Measurements from ENCODE around the gene SP3.

The SP3 gene

DNA sequence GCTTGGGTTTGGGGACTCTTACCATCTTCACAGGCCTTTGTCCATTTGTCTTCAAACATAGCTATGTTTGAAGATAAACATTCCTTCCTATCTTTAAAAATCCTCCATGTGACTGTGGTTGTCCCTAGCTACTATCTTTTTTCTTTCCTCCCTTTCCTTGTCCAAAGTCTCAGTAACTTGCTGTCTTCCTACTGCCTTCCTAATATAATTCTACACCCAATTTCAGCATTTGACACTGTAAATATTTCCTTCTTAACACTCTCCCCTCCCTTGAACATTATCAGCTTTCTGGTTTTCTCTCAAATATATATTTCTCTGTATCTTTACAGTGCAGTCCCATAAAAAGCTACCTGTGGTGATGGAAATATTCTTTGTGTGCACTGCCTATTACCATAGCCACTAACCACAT is 5.3 kb upstream of the SP3 start:
- TF ChIP-seq, protein P1, sequence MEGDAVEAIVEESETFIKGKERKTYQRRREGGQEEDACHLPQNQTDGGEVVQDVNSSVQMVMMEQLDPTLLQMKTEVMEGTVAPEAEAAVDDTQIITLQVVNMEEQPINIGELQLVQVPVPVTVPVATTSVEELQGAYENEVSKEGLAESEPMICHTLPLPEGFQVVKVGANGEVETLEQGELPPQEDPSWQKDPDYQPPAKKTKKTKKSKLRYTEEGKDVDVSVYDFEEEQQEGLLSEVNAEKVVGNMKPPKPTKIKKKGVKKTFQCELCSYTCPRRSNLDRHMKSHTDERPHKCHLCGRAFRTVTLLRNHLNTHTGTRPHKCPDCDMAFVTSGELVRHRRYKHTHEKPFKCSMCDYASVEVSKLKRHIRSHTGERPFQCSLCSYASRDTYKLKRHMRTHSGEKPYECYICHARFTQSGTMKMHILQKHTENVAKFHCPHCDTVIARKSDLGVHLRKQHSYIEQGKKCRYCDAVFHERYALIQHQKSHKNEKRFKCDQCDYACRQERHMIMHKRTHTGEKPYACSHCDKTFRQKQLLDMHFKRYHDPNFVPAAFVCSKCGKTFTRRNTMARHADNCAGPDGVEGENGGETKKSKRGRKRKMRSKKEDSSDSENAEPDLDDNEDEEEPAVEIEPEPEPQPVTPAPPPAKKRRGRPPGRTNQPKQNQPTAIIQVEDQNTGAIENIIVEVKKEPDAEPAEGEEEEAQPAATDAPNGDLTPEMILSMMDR (IDR thresholded peaks at IDR 0.05): no peak
- Histone ChIP-seq H3K27me3 (ENCODE audit: control insufficient read depth, insufficient read depth, low read length) (no peaks in the 10 kb centered on the region), H3K27ac (no peak overlapping the region), H3K79me2 (no peaks in the 10 kb centered on the region), H3K4me3 (ENCODE audit: low read depth, low read length) (no peak overlapping the region), H3K4me2 (ENCODE audit: low read length) (no peak overlapping the region), H3K4me1 (peaks cover 6% of the 10 kb centered on the region), H3K36me3 (ENCODE audit: control insufficient read depth, insufficient read depth, low read length) (no peaks in the 10 kb centered on the region), H3K9ac (no peak overlapping the region), H2AFZ (no peak overlapping the region), H3K9me3 (ENCODE audit: control insufficient read depth, low read length) (no peaks in the 10 kb centered on the region)

- TF ChIP-seq, protein P1 (IDR thresholded peaks at IDR 0.05): no peak
- no peak overlapping the region for H3K4me2 ChIP-seq (ENCODE audit: low read length)
- H3K36me3 ChIP-seq (ENCODE audit: control insufficient read depth, insufficient read depth, low read length): no peaks in the 10 kb centered on the region
- peaks cover 6% of the 10 kb centered on the region for H3K4me1 ChIP-seq
- H3K9me3 ChIP-seq (ENCODE audit: control insufficient read depth, low read length): no peaks in the 10 kb centered on the region
- H2AFZ ChIP-seq: no peak overlapping the region
- H3K79me2 ChIP-seq: no peaks in the 10 kb centered on the region
- no peak overlapping the region for H3K27ac ChIP-seq
- H3K4me3 ChIP-seq (ENCODE audit: low read depth, low read length): no peak overlapping the region
- no peak overlapping the region for H3K9ac ChIP-seq
- no peaks in the 10 kb centered on the region for H3K27me3 ChIP-seq (ENCODE audit: control insufficient read depth, insufficient read depth, low read length)
These were observed 4.7 kb upstream of the SP3 start for GRCh38 chr2:173969886-173970285.

DNA sequence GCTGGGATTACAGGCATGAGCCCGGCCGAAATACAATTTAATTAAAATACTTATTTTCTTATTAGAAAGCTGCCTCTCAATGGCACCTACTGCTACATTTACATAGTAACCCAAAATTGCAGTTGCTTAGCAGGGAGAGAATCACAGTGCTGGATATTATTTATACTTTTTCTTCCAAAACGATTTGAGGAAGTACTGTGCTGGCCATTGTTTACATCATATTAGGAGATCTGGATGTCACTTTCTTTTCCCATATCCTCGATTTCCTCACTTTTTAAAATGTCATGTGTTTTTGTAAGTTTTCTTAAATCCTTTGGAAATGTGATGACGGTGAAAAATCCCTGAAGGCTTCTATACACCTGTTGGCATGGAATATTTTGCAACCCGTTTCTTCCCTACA is 3.4 kb upstream of the SP3 start:
- H2AFZ ChIP-seq: no peak overlapping the region
- TF ChIP-seq, protein P1 (IDR thresholded peaks at IDR 0.05): no peak
- H3K27me3 ChIP-seq (ENCODE audit: control insufficient read depth, insufficient read depth, low read length): no peaks in the 10 kb centered on the region
- H3K27ac ChIP-seq: no peak overlapping the region
- H3K4me1 ChIP-seq: peaks cover 6% of the 10 kb centered on the region
- H3K9me3 ChIP-seq (ENCODE audit: control insufficient read depth, low read length): no peaks in the 10 kb centered on the region
- H3K79me2 ChIP-seq: no peaks in the 10 kb centered on the region
- H3K36me3 ChIP-seq (ENCODE audit: control insufficient read depth, insufficient read depth, low read length): no peaks in the 10 kb centered on the region
- H3K4me2 ChIP-seq (ENCODE audit: low read length): no peak overlapping the region
- no peak overlapping the region for H3K4me3 ChIP-seq (ENCODE audit: low read depth, low read length)
- no peak overlapping the region for H3K9ac ChIP-seq

DNA sequence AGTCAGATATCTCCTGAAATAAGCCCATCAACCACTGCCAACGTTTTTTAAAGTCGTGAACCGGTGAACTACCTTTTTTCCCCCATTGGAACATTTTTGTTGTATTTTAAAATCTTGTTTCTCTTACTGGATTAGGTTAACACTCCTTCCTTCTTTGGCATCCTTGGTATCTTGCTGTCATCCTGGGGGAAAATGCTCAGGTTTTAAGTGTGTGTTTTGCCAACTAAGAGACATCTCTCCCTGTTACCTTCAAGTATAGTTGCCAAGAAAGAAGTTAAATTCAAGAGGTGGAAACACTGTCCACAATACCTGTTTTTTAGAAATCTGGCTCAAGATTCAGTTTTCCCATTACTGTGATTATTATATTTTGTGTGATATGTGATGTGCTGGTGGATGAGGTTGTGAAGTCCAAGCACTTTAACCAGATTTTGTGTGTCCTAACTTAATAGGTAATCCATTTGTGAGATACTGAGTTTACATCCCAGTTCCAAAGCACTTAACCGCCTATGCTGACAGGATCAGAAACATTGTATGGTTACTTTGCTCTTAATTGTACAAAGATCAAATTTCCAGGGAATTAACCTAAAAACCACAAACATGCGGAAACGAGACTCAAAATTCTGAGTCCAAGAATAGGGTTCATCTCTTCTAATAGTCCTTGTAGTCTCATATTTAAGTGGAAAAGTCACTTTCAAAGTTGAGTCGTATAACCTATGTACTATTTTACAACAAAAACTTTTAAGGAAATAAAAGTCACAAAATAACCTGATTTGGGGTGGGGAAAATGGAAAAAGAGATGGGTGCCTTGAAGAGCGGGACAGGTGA is 1.3 kb upstream of the SP3 start:
- H3K9ac ChIP-seq: peak overlapping the region; percentile 78
- H3K4me3 ChIP-seq (ENCODE audit: low read depth, low read length): peak overlapping the region; percentile 98
- peak overlapping the region; percentile 86 for H2AFZ ChIP-seq
- H3K4me2 ChIP-seq (ENCODE audit: low read length): peak overlapping the region; percentile 78
- no peaks in the 10 kb centered on the region for H3K9me3 ChIP-seq (ENCODE audit: control insufficient read depth, low read length)
- peaks cover 3% of the 10 kb centered on the region for H3K79me2 ChIP-seq
- no peaks in the 10 kb centered on the region for H3K27me3 ChIP-seq (ENCODE audit: control insufficient read depth, insufficient read depth, low read length)
- TF ChIP-seq, protein P1 (IDR thresholded peaks at IDR 0.05): no peak
- H3K27ac ChIP-seq: peak overlapping the region; percentile 96
- peaks cover 10% of the 10 kb centered on the region for H3K4me1 ChIP-seq
- H3K36me3 ChIP-seq (ENCODE audit: control insufficient read depth, insufficient read depth, low read length): no peaks in the 10 kb centered on the region
